HepG2 (cell line): ENCODE results near the gene CYSRT1. TPM values are rescaled to one million over a fixed set of nuclear protein-coding genes. Genes with fewer than 3 reads are reported as not detected.

Experiments
- CBX5 ChIP-seq: sonication (generic); formaldehyde crosslinking; IDR thresholded peaks from 2 replicates; pipeline ENCODE4 v1.4.0; 2020; ENCODE audit warnings: missing genetic modification reagents, borderline replicate concordance
- FOXK1 ChIP-seq: sonication (generic); formaldehyde crosslinking; IDR thresholded peaks from 2 replicates; pipeline ENCODE4 v1.4.0; 2020; ENCODE audit warnings: low read depth, missing genetic modification reagents, borderline replicate concordance
- GLI4 ChIP-seq: sonication (generic); formaldehyde crosslinking; IDR thresholded peaks from 2 replicates; pipeline ENCODE4 v1.5.1; 2020; ENCODE audit warnings: missing genetic modification reagents, mild to moderate bottlenecking, moderate library complexity, borderline replicate concordance
- IKZF4 ChIP-seq: sonication (generic); formaldehyde crosslinking; IDR thresholded peaks from 2 replicates; pipeline ENCODE4 v1.5.1; 2020; ENCODE audit warnings: borderline replicate concordance, mild to moderate bottlenecking, low read depth, missing genetic modification reagents; ENCODE audit errors: not compliant biosample characterization
- KDM3A ChIP-seq: IDR thresholded peaks from 2 replicates; pipeline ENCODE4 v1.6.1; 2018; ENCODE audit warnings: low read depth, missing compliant biosample characterization
- KDM5A ChIP-seq: fragments of 200-600 bp; sonication (generic); IDR thresholded peaks from 2 replicates; pipeline ENCODE4 v1.7.0; 2018; ENCODE audit warnings: antibody characterized with exemption, mild to moderate bottlenecking, low read length, borderline replicate concordance
- KLF12 ChIP-seq: sonication (generic); formaldehyde crosslinking; IDR thresholded peaks from 2 replicates; pipeline ENCODE4 v1.4.0; 2020; ENCODE audit warnings: missing genetic modification reagents, borderline replicate concordance
- KLF13 ChIP-seq: sonication (generic); formaldehyde crosslinking; IDR thresholded peaks from 2 replicates; pipeline ENCODE4 v1.4.0; 2020; ENCODE audit warnings: mild to moderate bottlenecking, missing genetic modification reagents
- NFKBIZ ChIP-seq: IDR thresholded peaks from 2 replicates; pipeline ENCODE4 v1.6.1; 2018; ENCODE audit warnings: missing genetic modification reagents, missing compliant biosample characterization
- NR2F1 ChIP-seq, 2 experiments: fragments of 450-650 bp in 1 of 2; formaldehyde crosslinking in 1 of 2; IDR thresholded peaks; 2 replicates each; pipeline versions ENCODE4 v1.5.0 to v1.6.1; 2016 to 2020; ENCODE audit warnings: mild to moderate bottlenecking in 1 of 2, missing compliant biosample characterization in 1 of 2, missing genetic modification reagents in 1 of 2, moderate library complexity in 1 of 2
- PPARG ChIP-seq: conservative IDR thresholded peaks from 2 replicates; pipeline ENCODE4 v1.6.1; 2016; ENCODE audit warnings: missing biosample characterization, missing genetic modification reagents
- SMAD1 ChIP-seq: sonication (generic); formaldehyde crosslinking; IDR thresholded peaks from 2 replicates; pipeline ENCODE4 v1.4.0; 2020; ENCODE audit warnings: missing genetic modification reagents, low read depth, mild to moderate bottlenecking, borderline replicate concordance
- STAG1 ChIP-seq: sonication (generic); formaldehyde crosslinking; IDR thresholded peaks from 2 replicates; pipeline ENCODE4 v1.4.0; 2020; ENCODE audit warnings: missing genetic modification reagents
- TBP ChIP-seq: sonication (generic); formaldehyde crosslinking; IDR thresholded peaks from 2 replicates; pipeline ENCODE4 v1.5.0; 2020; ENCODE audit warnings: missing genetic modification reagents
- ZMAT5 ChIP-seq: sonication (generic); formaldehyde crosslinking; IDR thresholded peaks from 2 replicates; pipeline ENCODE4 v1.5.0; 2020; ENCODE audit warnings: mild to moderate bottlenecking, low read depth, missing genetic modification reagents, borderline replicate concordance
- ZNF251 ChIP-seq: sonication (generic); formaldehyde crosslinking; IDR thresholded peaks from 2 replicates; pipeline ENCODE4 v1.9.0; 2021; ENCODE audit warnings: mild to moderate bottlenecking, missing genetic modification reagents
- ZNF275 ChIP-seq: sonication (generic); formaldehyde crosslinking; IDR thresholded peaks from 2 replicates; pipeline ENCODE4 v1.8.0; 2022; ENCODE audit warnings: missing genetic modification reagents, mild to moderate bottlenecking, inconsistent platforms, borderline replicate concordance
- ZNF550 ChIP-seq: sonication (generic); formaldehyde crosslinking; IDR thresholded peaks from 2 replicates; pipeline ENCODE4 v1.4.0; 2020; ENCODE audit warnings: mild to moderate bottlenecking, missing genetic modification reagents, borderline replicate concordance
- ZNF772 ChIP-seq: sonication (generic); formaldehyde crosslinking; IDR thresholded peaks from 2 replicates; pipeline ENCODE4 v1.5.0; 2020; ENCODE audit warnings: mild to moderate bottlenecking, missing genetic modification reagents
- polyA plus RNA-seq, 8 experiments: library from polyadenylated mRNA; depleted of rRNA in 3 of 8; stranded (reverse) in 7 of 8; unstranded in 1 of 8; fragments of >200 nt; fragmentation: Illumina TruSeq in 4 of 8; extraction: Trizol in 4 of 8; gene quantifications; 2 replicates each; pipeline versions ENCODE4 v1.2.1 to v1.2.3, GENCODE V29; 2011 to 2016; ENCODE audit warnings: low read depth in 4 of 8, missing spikeins in 1 of 8, mixed read lengths in 1 of 8; ENCODE audit not compliant: insufficient read depth in 1 of 8
- total RNA-seq, 5 experiments: library from RNA; depleted of rRNA; stranded (reverse); fragments of >200 nt; fragmentation: Illumina TruSeq; extraction: Trizol; gene quantifications; 2 replicates each; pipeline ENCODE4 v1.2.3, GENCODE V29; 2016; ENCODE audit warnings: low read depth in 1 of 5
- TF ChIP-seq, protein P1 (sequence below): sonication (generic); formaldehyde crosslinking; IDR thresholded peaks from 2 replicates; pipeline ENCODE4 v1.4.0; 2020; ENCODE audit warnings: missing genetic modification reagents; ENCODE audit errors: not compliant biosample characterization
- TF ChIP-seq, protein P2 (sequence below): sonication (generic); formaldehyde crosslinking; IDR thresholded peaks from 2 replicates; pipeline ENCODE4 v1.4.0; 2020; ENCODE audit warnings: missing genetic modification reagents
- TF ChIP-seq, protein P3 (sequence below): sonication (generic); formaldehyde crosslinking; IDR thresholded peaks from 2 replicates; pipeline ENCODE4 v1.9.0; 2021; ENCODE audit warnings: missing genetic modification reagents, mild to moderate bottlenecking, borderline replicate concordance

The CYSRT1 gene
- total and polyA plus RNA-seq, 2 of the 13 experiments (the other 11 are each of a cell fraction or from before 2014, with no cell fraction given), result 1.5 to 2.1 TPM

- TF ChIP-seq, protein P1, sequence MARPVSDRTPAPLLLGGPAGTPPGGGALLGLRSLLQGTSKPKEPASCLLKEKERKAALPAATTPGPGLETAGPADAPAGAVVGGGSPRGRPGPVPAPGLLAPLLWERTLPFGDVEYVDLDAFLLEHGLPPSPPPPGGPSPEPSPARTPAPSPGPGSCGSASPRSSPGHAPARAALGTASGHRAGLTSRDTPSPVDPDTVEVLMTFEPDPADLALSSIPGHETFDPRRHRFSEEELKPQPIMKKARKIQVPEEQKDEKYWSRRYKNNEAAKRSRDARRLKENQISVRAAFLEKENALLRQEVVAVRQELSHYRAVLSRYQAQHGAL, result no peak
- TF ChIP-seq KLF13 (CRISPR knock-in tag) (peak; percentile 35; the same call in 1 of the 2 replicates), ZNF550 (CRISPR knock-in tag) (0 out of 2 replicates have a peak, but pooled peaks have one; percentile 31), NFKBIZ (CRISPR knock-in tag) (peak; percentile 38; the same call in 1 of the 2 replicates), STAG1 (CRISPR knock-in tag) (peak; percentile 76), ZNF275 (CRISPR knock-in tag) (peak; percentile 94), KLF12 (CRISPR knock-in tag) (peak; percentile 90), TBP (peak; percentile 99), IKZF4 (peak; percentile 65), ZMAT5 (no peak), CBX5 (CRISPR knock-in tag) (peak; percentile 93), KDM5A (peak; percentile 87; the same call in 1 of the 2 replicates), NR2F1 (CRISPR knock-in tag; IDR thresholded peaks at IDR 0.05) (peak in 1 of 2 experiments; percentile 44; a peak in 1 of 4 replicates), ZNF772 (CRISPR knock-in tag) (peak; percentile 70; the same call in 1 of the 2 replicates), SMAD1 (CRISPR knock-in tag) (0 out of 2 replicates have a peak, but pooled peaks have one; percentile 94), FOXK1 (CRISPR knock-in tag) (peak; percentile 99), GLI4 (CRISPR knock-in tag) (no peak), ZNF251 (CRISPR knock-in tag) (no peak), PPARG (no peak; the same call in 1 of the 2 replicates), KDM3A (CRISPR knock-in tag) (peak; percentile 80)
- TF ChIP-seq, protein P2, sequence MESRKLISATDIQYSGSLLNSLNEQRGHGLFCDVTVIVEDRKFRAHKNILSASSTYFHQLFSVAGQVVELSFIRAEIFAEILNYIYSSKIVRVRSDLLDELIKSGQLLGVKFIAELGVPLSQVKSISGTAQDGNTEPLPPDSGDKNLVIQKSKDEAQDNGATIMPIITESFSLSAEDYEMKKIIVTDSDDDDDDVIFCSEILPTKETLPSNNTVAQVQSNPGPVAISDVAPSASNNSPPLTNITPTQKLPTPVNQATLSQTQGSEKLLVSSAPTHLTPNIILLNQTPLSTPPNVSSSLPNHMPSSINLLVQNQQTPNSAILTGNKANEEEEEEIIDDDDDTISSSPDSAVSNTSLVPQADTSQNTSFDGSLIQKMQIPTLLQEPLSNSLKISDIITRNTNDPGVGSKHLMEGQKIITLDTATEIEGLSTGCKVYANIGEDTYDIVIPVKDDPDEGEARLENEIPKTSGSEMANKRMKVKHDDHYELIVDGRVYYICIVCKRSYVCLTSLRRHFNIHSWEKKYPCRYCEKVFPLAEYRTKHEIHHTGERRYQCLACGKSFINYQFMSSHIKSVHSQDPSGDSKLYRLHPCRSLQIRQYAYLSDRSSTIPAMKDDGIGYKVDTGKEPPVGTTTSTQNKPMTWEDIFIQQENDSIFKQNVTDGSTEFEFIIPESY (CRISPR knock-in tag), result peak; percentile 79
- TF ChIP-seq, protein P3, sequence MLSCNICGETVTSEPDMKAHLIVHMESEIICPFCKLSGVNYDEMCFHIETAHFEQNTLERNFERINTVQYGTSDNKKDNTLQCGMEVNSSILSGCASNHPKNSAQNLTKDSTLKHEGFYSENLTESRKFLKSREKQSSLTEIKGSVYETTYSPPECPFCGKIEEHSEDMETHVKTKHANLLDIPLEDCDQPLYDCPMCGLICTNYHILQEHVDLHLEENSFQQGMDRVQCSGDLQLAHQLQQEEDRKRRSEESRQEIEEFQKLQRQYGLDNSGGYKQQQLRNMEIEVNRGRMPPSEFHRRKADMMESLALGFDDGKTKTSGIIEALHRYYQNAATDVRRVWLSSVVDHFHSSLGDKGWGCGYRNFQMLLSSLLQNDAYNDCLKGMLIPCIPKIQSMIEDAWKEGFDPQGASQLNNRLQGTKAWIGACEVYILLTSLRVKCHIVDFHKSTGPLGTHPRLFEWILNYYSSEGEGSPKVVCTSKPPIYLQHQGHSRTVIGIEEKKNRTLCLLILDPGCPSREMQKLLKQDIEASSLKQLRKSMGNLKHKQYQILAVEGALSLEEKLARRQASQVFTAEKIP (CRISPR knock-in tag), result no peak
Observed at GRCh38 chr9:137188490-137189296, 36.3 kb upstream of the CYSRT1 start, which contains the start of the genes ANAPC2 and SSNA1 (continued).
